ENCODE measurements around the gene NAGLU. TPM values are rescaled to one million over a fixed set of nuclear protein-coding genes. Genes with fewer than 3 reads are reported as not detected.

The NAGLU gene
- polyA plus RNA-seq, 1 donor (not counting 4 experiments of a cell fraction or from before 2014, with no cell fraction given): 6.9 TPM

DNA sequence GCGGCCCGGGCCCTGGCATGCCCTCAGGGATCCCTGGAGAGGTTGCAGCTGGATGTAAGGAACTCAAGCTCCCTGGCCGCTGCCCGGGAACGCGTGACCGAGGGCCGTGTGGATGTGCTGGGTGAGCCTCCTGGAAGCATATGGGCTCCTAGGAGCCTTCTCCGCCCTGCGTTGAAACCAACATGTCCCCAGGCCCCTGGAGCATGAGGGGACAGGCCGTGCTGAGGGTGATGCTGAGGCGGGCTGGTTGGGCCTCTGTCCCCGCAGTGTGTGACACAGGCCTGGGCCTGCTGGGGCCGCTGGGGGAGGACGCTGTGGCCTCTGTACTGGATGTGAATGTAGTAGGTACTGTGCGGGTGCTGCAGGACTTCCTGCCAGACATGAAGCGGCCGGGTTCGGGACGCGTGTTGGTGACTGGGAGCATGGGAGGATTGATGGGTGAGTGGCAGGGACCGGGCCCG lies 11.0 kb downstream of the NAGLU start:
- H3K9me3 ChIP-seq (ENCODE audit: control insufficient read depth, low read depth, low read length): no peaks in the 10 kb centered on the region
- H3K9ac ChIP-seq (ENCODE audit: control insufficient read depth, extremely low read depth, insufficient read depth, low read length): no peak overlapping the region
- H4K20me1 ChIP-seq (ENCODE audit: control insufficient read depth, extremely low read depth, insufficient read depth, low read length): no peaks in the 10 kb centered on the region
- peaks cover 8% of the 10 kb centered on the region for H3K4me1 ChIP-seq (ENCODE audit: control insufficient read depth, extremely low read depth, insufficient read depth, low read length)
- no peak overlapping the region for H2AFZ ChIP-seq (ENCODE audit: control insufficient read depth, low read length)
- no peak overlapping the region for H3K4me2 ChIP-seq (ENCODE audit: control insufficient read depth, extremely low read depth, insufficient read depth, low read depth, low read length)
- H3K27me3 ChIP-seq (ENCODE audit: control insufficient read depth, extremely low read depth, insufficient read depth, low read length): no peaks in the 10 kb centered on the region
- DNase-seq (ENCODE audit: low read depth, low spot score) (no peak), FAIRE-seq (no peak)
- dilution Hi-C loops (cut with MboI; ENCODE audit: extremely low pct_ligation_motif_present, low sequenced_read_pairs): no loop called here
- no peak overlapping the region for H3K4me3 ChIP-seq (ENCODE audit: control insufficient read depth in 2 of 3, extremely low read depth in 1 of 3, insufficient read depth in 2 of 3, low read depth in 1 of 3, low read length in 3 of 3)
- peaks cover 3 to 7% of the 10 kb centered on the region in 2 experiments for H3K36me3 ChIP-seq (ENCODE audit: control insufficient read depth in 2 of 2, extremely low read depth in 1 of 2, insufficient read depth in 2 of 2, low read length in 2 of 2)
- no peak for TF ChIP-seq CTCF (optimal IDR thresholded peaks at IDR 0.05 in 1 of 3, IDR thresholded peaks at IDR 0.05 in 1 of 3, conservative IDR thresholded peaks at IDR 0.05 in 1 of 3; ENCODE audit: extremely low read depth in 1 of 3, insufficient read depth in 2 of 3, low read length in 3 of 3)
- TF ChIP-seq EZH2 (IDR thresholded peaks at IDR 0.05; ENCODE audit: low read length): no peak
- H3K9me1 ChIP-seq (ENCODE audit: control insufficient read depth, extremely low read depth, insufficient read depth, low read length): no peaks in the 10 kb centered on the region
- H3K79me2 ChIP-seq (ENCODE audit: control insufficient read depth, insufficient read depth, low read length): no peaks in the 10 kb centered on the region
- H3K27ac ChIP-seq (ENCODE audit: control insufficient read depth, insufficient read depth, low read length): no peak overlapping the region

DNA sequence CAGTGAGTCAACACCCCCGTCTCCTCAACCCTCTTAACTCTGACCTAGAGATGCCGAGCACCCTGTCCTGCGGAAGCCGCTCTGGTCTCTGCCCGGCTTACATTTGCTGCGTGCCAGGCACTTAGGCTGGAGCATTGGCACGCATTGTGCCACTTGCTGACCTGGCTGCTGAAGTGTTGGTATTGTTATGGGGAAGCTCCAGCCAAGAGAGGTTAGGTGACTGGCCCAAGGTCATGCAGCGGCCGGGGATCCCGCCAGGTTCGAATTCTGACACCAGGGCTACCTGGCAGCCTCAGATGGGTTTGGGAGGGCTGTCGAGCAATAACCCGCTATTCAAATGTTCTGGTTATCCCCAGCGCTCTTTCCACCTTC lies 11.6 kb downstream of the NAGLU start:
- H3K4me3 ChIP-seq (ENCODE audit: control insufficient read depth in 2 of 3, extremely low read depth in 1 of 3, insufficient read depth in 2 of 3, low read depth in 1 of 3, low read length in 3 of 3): no peak overlapping the region
- FAIRE-seq: no peak
- H3K9me1 ChIP-seq (ENCODE audit: control insufficient read depth, extremely low read depth, insufficient read depth, low read length): no peaks in the 10 kb centered on the region
- dilution Hi-C loops (cut with MboI; ENCODE audit: extremely low pct_ligation_motif_present, low sequenced_read_pairs): no loop called here
- peaks cover 2 to 7% of the 10 kb centered on the region in 2 experiments for H3K36me3 ChIP-seq (ENCODE audit: control insufficient read depth in 2 of 2, extremely low read depth in 1 of 2, insufficient read depth in 2 of 2, low read length in 2 of 2)
- no peaks in the 10 kb centered on the region for H3K79me2 ChIP-seq (ENCODE audit: control insufficient read depth, insufficient read depth, low read length)
- no peaks in the 10 kb centered on the region for H3K27me3 ChIP-seq (ENCODE audit: control insufficient read depth, extremely low read depth, insufficient read depth, low read length)
- no peaks in the 10 kb centered on the region for H3K9me3 ChIP-seq (ENCODE audit: control insufficient read depth, low read depth, low read length)
- no peak overlapping the region for H3K27ac ChIP-seq (ENCODE audit: control insufficient read depth, insufficient read depth, low read length)
- no peak overlapping the region for H3K9ac ChIP-seq (ENCODE audit: control insufficient read depth, extremely low read depth, insufficient read depth, low read length)
- peaks cover 8% of the 10 kb centered on the region for H3K4me1 ChIP-seq (ENCODE audit: control insufficient read depth, extremely low read depth, insufficient read depth, low read length)
- no peaks in the 10 kb centered on the region for H4K20me1 ChIP-seq (ENCODE audit: control insufficient read depth, extremely low read depth, insufficient read depth, low read length)
- H2AFZ ChIP-seq (ENCODE audit: control insufficient read depth, low read length): no peak overlapping the region
- peak overlapping the region; percentile 76 for H3K4me2 ChIP-seq (ENCODE audit: control insufficient read depth, extremely low read depth, insufficient read depth, low read depth, low read length)
- no peak for DNase-seq (ENCODE audit: low read depth, low spot score)
- no peak for TF ChIP-seq CTCF (optimal IDR thresholded peaks at IDR 0.05 in 1 of 3, IDR thresholded peaks at IDR 0.05 in 1 of 3, conservative IDR thresholded peaks at IDR 0.05 in 1 of 3; ENCODE audit: extremely low read depth in 1 of 3, insufficient read depth in 2 of 3, low read length in 3 of 3)
- no peak for TF ChIP-seq EZH2 (IDR thresholded peaks at IDR 0.05; ENCODE audit: low read length)

Measured in keratinocyte (primary cell).